NCI-H1436 treated with DMSO at 0.1 percent for 48 hours (cell line): ENCODE data around the gene TCP1.
"Not testable (repeated sequence)": the region's sequence is repeated elsewhere in the genome, so short reads cannot be mapped to it uniquely, and the experiment has no call there.

Experiments used
- DNase-seq: peaks from one replicate; lab custom pipeline; 2025; lab: John Stamatoyannopoulos, UW

Gene TCP1

GRCh38 chr6:159789377-159790148 is at the start of gene TCP1:
Gene TCP1, minus strand, starts transcription at chr6:159789602. Its CDS starts 134 bp downstream, at chr6:159789468.
- peak; percentile 97 for DNase-seq

- DNase-seq, result no peak
Measured at GRCh38 chr6:159838020-159838744, 48.8 kb upstream of the TCP1 start.

GRCh38 chr6:159837511-159837910 is 48.1 kb upstream of the TCP1 start:
- no peak for DNase-seq

- DNase-seq, result no peak
Measured at GRCh38 chr6:159836718-159837490, 47.5 kb upstream of the TCP1 start.

DNA sequence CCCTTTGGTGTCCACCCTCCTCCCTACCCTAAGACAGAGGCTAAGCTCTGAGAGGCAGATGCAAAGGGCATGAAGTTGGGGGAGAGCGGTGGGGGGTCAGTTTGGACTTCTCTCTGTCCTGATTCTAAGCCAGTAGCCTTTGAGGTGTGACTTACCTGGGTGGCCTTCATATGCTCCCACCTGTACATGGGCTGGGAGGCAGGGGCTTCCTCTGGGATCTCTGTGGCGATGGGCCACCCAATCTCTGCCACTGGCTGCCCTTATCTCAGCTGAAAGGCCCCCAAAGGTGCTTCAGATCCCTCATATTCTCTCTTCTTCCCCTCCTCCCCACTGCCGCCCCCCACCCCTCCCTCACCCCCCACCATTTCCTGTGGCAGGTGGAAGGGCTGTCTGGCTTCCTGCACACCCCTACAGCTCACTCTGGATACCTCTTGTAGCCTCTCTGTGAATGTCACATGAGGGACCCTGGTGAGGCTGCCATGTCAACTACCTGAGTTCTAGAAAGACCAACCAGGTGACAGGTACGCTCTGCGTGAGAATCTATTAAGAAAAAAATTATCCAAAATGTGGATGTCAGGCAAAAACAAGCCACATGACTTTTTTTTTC is 44.7 kb upstream of the TCP1 start:
- DNase-seq, result no peak

- DNase-seq, result no peak
Measured at GRCh38 chr6:159833556-159833955, 44.2 kb upstream of the TCP1 start.

DNA sequence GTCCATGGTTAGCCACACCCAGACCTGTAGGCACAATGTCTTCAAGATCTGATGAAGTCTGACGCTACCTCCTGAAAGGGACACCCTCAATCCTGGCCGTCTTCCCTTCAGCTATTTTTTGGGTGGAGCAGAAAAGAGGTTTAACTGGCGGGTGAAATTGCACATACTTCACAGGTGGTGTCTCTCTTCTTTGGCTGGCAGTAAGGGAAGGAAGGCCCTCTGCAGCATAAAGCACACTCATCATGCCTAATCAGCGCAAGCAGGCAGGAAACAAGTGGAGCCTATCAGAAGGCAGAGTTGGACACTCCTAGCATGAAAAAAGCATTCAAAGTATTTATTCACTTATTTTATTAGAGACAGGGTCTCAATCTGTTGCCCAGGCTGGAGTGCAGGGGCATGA is 43.5 kb upstream of the TCP1 start:
- DNase-seq, result no peak

GRCh38 chr6:159831373-159831679 is 41.9 kb upstream of the TCP1 start:
- DNase-seq, result no peak

GRCh38 chr6:159830501-159831372 is 41.3 kb upstream of the TCP1 start:
- DNase-seq, result no peak

DNA sequence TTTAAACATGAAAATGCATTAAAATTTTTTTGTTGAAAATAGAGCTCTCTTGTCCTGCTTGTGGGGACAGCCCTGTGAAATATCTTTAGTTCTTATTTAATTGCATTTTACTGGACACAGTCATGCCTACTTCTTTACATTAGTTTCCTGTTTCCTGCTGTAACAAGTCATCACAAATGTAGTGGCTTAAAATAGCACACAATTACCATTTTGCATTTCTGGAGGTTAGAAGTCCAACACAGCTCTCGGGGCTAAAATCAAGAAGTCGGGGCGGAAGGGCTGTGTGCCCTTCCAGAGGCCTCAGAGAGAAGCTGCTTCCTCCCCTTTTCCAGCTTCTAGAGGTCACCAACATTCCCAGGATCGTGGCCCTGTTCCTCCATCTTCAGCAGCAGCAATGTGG is 40.1 kb upstream of the TCP1 start:
- DNase-seq, result no peak

DNA sequence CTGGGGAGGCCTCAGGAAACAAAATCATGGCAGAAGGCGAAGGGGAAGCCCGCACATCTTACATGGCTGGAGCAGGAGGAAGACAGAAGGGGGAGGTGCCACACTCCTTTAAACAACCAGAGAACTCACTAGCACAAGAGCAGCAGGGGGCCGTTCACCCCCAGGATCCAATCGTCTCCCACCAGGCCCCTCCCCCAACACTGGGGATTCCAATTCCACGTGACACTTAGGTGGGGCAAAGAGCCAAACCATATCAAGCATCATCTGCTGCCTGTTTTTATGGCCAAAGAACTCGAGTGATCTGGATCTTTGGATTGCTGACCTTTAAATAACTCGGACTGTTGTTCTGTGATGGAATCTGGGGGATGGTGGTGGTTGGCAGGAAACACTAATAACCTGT is 38.7 kb upstream of the TCP1 start:
- no peak for DNase-seq

- no peak for DNase-seq
Measured at GRCh38 chr6:159826968-159827647, 37.7 kb upstream of the TCP1 start.

DNA sequence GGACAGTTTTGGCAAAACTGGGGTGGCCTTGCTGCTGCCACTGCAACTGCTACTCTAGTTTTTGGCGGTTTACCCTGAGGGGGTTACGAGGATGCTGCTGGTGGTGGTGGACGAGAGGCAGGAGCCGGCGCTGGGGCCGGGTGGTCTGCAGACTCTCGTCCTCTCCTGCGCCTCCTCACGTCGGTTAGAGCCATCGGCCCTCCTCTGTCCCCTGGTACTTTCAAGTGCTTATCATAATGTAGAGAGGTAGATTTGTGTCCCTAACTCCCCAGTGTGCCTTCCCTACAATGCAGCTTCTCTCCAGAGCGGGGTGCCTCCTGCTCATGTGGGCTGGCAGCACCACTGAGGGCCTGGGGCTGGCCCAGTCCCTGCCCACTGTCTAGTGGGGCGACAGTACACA is 36.6 kb upstream of the TCP1 start:
- no peak for DNase-seq

GRCh38 chr6:159824690-159825089 is 35.3 kb upstream of the TCP1 start:
- DNase-seq, result not testable (repeated sequence)

DNA sequence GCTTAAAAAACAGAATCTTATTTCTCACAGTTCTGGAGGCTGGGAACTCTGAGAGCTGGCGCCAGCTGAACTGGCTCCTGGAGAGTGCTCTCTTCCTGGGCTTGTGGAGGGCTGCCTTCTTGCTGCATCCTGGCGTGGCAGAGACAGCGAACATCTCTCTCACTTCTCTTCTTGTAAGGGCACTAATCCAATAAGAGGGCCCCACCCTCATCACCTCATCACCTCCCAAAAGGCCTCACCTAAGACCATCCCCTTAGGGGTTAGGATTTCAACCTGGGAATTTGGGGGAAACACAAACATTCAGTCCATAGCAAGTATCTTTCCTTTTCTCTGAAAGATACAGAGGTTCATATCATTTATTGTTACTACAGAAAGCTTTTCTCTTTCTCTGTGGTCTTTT is 34.6 kb upstream of the TCP1 start:
- DNase-seq, result no peak

- DNase-seq, result no peak
Measured at GRCh38 chr6:159821726-159822125, 32.3 kb upstream of the TCP1 start.

DNA sequence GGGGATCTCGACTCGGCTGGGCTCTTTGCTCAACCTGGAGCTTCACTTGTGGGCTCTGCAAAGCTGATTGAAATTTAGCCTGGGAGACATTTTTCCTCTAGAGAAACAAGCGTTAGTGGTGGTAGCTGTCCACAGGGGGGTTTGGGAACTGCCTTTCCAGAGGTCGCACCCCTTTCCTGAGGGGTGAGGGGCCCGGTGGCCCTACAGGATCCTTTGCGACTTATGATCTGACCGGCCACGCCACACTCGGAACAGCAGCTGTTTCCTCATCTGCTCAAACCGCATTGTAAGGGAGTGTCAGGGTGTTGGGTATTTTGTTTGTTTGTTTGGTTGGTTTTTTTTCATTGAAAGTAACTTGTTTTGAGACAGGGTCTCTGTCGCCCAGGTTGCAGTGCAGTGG is 31.7 kb upstream of the TCP1 start:
- DNase-seq, result no peak

GRCh38 chr6:159819932-159820640 is 30.7 kb upstream of the TCP1 start:
- no peak for DNase-seq

GRCh38 chr6:159819098-159819497 is 29.7 kb upstream of the TCP1 start:
- DNase-seq, result no peak
